K562 (cell line): ENCODE measurements around the gene INO80. TPM values are rescaled to one million over a fixed set of nuclear protein-coding genes. Genes with fewer than 3 reads are reported as not detected.

Source experiments
- CHD7 ChIP-seq: fragments of 200-600 bp; sonication (generic); IDR thresholded peaks from one replicate; pipeline ENCODE4 v1.6.1; 2012; ENCODE audit warnings: mild to moderate bottlenecking, low read depth, low read length, inconsistent platforms
- MGA ChIP-seq: fragments of 450-650 bp; IDR thresholded peaks from 2 replicates; pipeline ENCODE4 v1.6.1; 2016; ENCODE audit warnings: mild to moderate bottlenecking, moderate library complexity
- XRCC3 ChIP-seq: fragments of 450-650 bp; IDR thresholded peaks from 2 replicates; pipeline ENCODE4 v1.6.1; 2017; ENCODE audit warnings: mild to moderate bottlenecking, moderate library complexity
- polyA plus RNA-seq, 8 experiments: library from polyadenylated mRNA; depleted of rRNA in 4 of 8; stranded (reverse) in 5 of 8; unstranded in 3 of 8; fragments of >200 nt; fragmentation: Nextera tagmentation in 2 of 8; fragmentation: Illumina TruSeq in 1 of 8; extraction: Ambion mirVana in 2 of 8; extraction: Trizol in 1 of 8; gene quantifications; 2 replicates each; pipeline versions ENCODE4 v1.2.1 to v1.2.3, GENCODE V29; 2011 to 2014; ENCODE audit warnings: inconsistent platforms in 1 of 8, missing spikeins in 1 of 8
- total RNA-seq, 7 experiments: library from RNA; depleted of rRNA in 6 of 7; stranded (reverse); fragments of >200 nt in 6 of 7; fragmentation: Illumina TruSeq in 2 of 7; extraction: Trizol in 2 of 7; gene quantifications; 2 replicates each; pipeline versions ENCODE4 v1.2.1 to v1.2.3, GENCODE V29; 2011 to 2021; ENCODE audit warnings: low replicate concordance in 1 of 7

Gene INO80
- total and polyA plus RNA-seq, 9 of the 15 experiments (the other 6 are each of a cell fraction or from before 2014, with no cell fraction given): 1.1 to 25.7 (median 19.9) TPM

GRCh38 chr15:41115652-41116115 is 396 bp downstream of the INO80 start (continued):
- TF ChIP-seq MGA (peak; percentile 48; the same call in 1 of the 2 replicates), XRCC3 (no peak), CHD7 (no peak)
